NCI-H345 treated with DMSO at 0.1 percent for 48 hours (cell line): ENCODE results near the gene DOCK9.
"Not testable (repeated sequence)": the region's sequence is repeated elsewhere in the genome, so short reads cannot be mapped to it uniquely, and the experiment has no call there.

Experiments
- DNase-seq: peaks from one replicate; lab custom pipeline; 2025; ENCODE audit not compliant: unreplicated experiment; lab: John Stamatoyannopoulos, UW

Gene DOCK9

DNA sequence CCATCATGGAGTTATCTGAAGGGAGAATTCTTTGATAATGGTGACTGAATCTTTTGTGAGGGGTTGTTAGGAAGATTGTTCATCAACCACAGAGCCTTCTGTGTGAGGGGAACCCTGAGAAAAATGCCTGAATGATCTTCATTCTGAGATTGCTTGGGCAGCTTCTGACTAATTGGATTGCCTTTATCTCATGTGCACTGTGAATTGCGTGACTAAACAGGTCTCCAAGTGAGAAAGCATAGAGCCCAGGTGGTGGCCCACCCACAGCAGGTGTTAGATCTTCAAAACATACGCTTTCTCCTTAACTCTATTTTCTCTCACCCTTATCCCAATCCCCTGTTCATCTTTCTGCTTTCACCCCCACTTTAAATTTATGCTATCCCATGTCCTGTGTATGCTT, 58.3 kb downstream of the DOCK9 start:
- no peak for DNase-seq

DNA sequence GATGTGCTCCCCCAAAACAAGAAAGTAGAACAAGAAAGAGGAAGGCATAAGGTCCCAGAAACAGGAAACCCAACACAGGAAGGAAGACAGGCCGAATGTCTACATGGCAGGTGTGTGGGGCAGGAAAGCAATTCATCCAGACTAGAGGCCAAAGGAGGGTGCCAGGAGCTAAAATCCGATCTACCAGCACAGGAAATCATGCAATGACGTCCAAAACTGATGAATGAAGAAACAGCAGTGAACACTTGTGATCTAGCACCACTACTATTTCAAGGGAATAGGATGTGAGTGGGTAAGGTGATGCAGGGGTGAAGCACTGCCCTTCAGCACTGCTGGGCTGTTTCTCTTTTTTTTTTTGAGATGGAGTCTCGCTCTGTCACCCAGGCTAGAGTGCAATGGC, 59.1 kb downstream of the DOCK9 start:
- no peak for DNase-seq

DNA sequence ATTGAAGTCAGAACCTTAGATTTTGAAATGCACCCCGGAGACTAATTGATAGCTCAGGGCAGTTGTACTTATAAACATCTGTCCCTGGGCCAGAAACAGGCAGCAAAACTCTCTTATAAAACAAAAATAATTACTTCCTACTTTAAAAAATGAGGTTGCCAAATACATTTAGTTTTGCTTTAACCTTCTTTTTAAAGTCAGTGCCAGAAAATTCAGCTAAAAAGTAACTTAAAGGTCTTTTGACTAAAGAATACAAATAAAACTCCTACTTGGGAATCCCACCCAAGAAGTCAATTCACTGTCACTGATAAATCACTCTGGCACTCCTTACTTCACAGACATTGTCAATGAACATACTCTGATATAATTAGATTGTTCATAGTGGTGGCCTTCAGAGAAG, 60.7 kb downstream of the DOCK9 start:
- DNase-seq = no peak

- DNase-seq = no peak
Observed at GRCh38 chr13:98916403-98916802, 61.5 kb downstream of the DOCK9 start.

DNA sequence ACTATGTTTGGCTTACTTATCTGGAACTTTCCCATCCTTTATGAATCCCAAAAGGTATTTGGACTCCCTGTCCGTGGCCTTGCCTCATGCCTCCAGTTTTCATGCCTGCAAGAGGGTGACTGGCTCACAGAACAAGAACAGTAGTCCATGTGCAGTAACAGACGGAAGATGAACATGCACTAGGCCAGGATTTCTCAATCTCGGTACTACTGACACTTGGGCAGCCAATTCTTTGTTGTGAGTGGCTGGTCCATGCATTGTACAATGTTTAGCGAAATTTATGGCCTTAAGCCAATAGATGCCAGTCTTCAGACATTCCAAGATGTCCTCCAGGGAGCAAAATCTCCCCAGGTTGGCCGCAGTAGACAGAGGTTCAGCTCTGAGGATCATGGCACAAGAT, 61.9 kb downstream of the DOCK9 start:
- no peak for DNase-seq

GRCh38 chr13:98915563-98915962, 62.3 kb downstream of the DOCK9 start:
- no peak for DNase-seq

DNA sequence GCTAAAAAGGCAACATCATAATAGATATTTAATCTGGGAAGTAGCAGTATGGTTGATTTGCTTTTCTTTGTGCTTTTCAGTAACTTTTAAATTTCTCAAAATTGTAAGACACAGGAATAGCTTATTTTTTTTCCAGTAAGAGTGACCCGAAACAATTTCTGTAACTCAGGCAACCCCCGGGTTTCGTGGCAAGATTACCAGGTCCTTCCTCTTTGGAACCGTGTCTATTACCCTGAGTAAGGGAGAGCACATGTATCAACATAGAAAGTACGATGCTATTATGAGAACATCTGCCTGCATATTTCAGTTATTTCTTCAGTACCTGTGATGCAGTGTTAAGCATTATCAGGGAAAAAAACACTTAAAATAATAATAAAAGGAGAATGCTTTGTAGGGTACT, 64.1 kb downstream of the DOCK9 start:
- no peak for DNase-seq

GRCh38 chr13:98912846-98913245, 65.0 kb downstream of the DOCK9 start:
- DNase-seq = no peak

DNA sequence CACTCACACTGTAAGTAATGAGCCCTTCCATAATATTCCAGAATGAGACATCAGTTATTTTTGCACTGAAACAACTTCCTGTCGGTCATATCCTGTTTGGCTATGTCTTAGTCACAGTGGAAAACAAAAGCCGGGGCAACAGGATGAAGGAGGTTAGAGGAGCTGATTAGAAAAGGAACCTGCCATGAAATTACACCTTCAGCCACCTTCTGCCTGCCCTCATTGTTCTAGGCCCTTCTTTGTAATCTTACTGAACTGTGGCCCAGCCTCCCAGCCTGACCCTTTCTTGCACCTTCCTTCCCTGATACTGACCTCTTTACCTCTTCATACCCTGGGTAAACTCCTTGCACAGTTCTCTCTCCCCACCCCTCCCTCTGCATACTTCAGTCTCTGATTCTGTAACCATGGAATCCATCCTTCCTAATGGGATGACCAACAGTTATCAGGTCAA, 67.3 kb downstream of the DOCK9 start:
- no peak for DNase-seq

- no peak for DNase-seq
Observed at GRCh38 chr13:98909016-98909415, 68.8 kb downstream of the DOCK9 start.

GRCh38 chr13:98906746-98907502, 70.9 kb downstream of the DOCK9 start:
- no peak for DNase-seq

- DNase-seq = no peak
Observed at GRCh38 chr13:98905199-98905598, 72.7 kb downstream of the DOCK9 start.

DNA sequence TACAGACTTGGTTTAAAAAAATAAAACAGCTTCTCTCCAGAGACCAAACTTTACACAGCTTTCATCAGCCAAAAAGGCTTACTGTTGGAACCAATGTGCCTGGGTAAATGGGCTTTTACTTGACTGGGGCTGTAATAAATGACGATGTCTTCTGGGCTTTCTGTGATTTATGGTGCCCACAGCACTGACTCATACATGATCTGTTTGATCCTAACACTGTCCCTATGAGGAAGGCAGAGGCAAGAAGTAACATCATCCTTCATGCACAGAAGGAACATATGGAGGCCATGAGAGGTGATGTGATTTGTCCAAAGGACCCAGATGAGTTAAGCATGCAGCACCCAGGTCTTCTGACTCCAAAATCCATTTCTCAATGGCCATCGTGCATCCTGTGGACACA, 77.4 kb downstream of the DOCK9 start:
- no peak for DNase-seq

GRCh38 chr13:98897706-98898105, 80.2 kb downstream of the DOCK9 start:
- DNase-seq = no peak

GRCh38 chr13:98896868-98897144, 81.1 kb downstream of the DOCK9 start:
- DNase-seq = no peak

DNA sequence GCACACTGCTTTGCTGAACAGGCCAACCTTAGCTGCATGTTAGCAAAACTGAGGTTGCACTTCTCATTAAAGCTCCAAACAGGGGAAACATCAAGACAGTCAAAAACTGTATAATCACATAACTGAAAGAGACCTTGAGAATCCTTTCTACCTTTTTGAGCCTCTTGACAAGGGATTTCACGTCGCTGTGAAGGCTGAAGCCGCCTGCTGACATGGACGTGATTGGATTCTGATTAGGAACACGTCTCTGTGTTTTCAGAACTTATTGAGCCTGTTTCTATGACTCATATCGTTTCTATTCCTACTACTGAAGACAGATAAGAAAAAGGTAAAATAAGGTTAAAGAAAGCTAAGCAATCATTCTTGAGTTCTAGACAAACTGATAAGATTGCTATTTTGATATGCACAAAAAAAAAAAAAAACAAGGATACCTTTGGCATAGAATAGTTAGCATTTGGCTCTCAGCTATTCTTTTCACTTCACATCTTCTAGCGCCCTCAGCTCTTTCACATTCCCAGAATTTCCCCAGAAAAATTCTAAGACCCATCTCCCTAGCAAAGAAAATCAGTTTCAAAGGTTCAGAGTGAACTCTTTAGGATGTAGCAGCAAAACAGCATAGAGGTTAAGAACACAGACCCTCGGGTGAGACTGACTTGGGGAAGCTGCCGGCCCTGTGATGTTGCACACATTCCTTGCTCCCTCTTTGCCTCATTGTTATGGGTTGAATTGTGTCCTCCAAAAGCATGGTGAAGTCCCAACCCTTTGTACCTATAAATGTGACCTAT, 81.6 kb downstream of the DOCK9 start:
- DNase-seq = no peak

DNA sequence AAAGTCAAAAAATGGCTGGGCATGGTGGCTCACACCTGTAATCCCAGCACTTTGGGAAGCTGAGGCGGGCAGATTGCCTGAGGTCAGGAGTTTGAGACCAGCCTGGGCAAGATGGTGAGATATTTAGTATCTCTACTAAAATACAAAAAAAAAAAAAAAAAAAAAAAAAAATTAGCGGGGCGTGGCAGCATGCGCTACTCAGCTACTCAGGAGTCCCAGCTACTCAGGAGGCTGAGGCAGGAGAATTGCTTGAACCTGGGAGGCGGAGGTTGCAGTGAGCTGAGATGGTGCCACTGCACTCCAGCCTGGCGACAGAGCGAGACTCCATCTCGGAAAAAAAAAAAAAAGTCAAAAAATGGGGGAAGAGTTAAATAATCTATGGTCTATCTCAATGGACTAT, 83.0 kb downstream of the DOCK9 start:
- not testable (repeated sequence) for DNase-seq

- DNase-seq = no peak
Observed at GRCh38 chr13:98893371-98893770, 84.5 kb downstream of the DOCK9 start.

DNA sequence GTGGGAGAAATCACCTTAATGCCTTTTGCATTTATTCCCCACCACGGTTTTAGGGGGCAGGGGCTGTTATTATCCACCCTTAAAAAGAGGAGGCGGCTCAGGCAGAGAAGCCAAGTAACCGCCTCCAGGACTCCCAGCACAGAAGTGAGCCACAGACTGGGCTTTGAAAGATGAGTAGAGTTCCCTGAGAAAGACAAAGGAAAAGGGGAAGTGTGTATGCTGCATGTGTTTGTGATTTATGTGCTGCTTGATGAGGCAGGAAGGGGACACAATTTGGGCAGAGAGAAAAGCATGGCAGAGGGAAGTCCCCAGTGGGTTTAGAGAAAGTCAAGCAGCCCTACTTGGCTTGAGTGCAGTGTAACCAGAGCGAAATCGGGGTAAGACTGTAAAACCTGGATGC, 85.0 kb downstream of the DOCK9 start:
- DNase-seq = no peak

- no peak for DNase-seq
Observed at GRCh38 chr13:98892077-98892476, 85.8 kb downstream of the DOCK9 start.

DNA sequence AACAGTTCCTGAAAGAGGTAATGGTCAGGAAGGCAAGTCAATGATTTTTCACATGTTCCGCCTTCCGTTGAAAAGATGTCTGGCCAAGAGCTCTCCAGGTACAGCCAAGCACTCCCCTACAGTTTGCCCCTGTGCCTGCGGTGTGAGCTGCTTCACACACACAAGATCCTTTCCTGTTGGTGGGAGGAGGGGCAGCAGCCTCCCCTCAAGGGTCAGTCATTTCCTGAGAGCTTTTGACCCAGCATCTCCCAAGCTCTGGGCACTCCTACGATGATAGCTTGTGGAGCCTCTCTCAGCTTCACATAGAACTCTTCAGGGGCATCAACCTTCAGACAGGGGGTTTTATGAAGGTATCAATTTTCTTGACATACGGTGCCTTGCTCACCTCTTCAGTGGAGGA, 86.9 kb downstream of the DOCK9 start:
- no peak for DNase-seq

- DNase-seq = no peak
Observed at GRCh38 chr13:98890186-98890585, 87.7 kb downstream of the DOCK9 start.
